Measurements from ENCODE around the gene PPP1R37.

- TF ChIP-seq CTCF (conservative IDR thresholded peaks at IDR 0.05) (no peak), ZFX (IDR thresholded peaks at IDR 0.05) (no peak)
Measured at GRCh38 chr19:45057444-45057843, 35.5 kb upstream of the PPP1R37 start.

Measured in C4-2B (cell line).